ENCODE data around the gene FAM114A1.

Gene FAM114A1

DNA sequence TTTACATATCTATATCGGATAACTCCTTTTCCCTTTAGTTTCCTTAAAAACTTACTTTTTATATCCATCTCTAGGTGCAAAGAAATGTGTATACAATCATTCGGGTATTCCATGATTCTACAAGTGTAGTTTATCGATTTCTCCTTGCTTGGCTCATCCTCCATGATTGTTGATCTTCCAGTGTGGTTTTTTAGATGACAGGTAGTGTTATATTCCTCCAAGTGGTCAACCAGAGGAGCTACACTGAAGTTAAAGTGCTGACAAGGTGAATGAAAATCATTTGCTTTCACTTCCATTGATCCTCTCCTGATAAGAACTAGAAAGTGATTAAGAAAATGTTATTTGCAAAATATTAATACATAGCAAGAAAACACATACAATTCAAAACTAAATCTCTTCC is 126.1 kb downstream of the FAM114A1 start:
- H3K27me3 ChIP-seq (ENCODE audit: control insufficient read depth, insufficient read depth, low read length, poor library complexity, severe bottlenecking) = no peaks in the 10 kb centered on the region

DNA sequence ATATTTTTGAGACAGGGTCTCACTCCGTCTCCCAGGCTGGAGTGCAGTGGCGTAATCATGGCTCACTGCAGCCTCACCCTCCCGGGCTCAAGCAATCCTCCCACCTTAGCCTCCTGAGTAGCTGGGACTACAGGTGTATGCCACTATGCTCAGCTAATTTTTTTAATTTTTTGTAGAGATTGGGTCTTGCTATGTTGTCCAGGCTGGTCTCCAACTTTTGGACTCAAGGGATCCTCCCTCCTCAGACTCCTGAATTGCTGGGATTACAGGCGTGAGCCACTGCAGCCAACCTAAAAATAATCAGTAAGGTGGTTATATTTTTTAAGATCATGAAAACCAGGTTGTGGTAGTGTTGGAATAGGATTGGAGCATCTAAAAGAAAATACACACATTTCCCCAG is 126.5 kb downstream of the FAM114A1 start:
- WGBS, 2 experiments = 90 to 93% methylated on average over 4 of the region's 4 CpGs
- Histone ChIP-seq H3K4me1 (ENCODE audit: control insufficient read depth, insufficient read depth, low read length) (no peaks in the 10 kb centered on the region), H3K36me3 (ENCODE audit: control insufficient read depth, insufficient read depth, low read length) (no peaks in the 10 kb centered on the region), H3K4me3 (ENCODE audit: insufficient read depth, low read depth, low read length) (no peak overlapping the region), H3K27me3 (ENCODE audit: control insufficient read depth, insufficient read depth, low read length, poor library complexity, severe bottlenecking) (no peaks in the 10 kb centered on the region), H3K27ac (ENCODE audit: insufficient read depth, low read depth, low read length, poor library complexity, severe bottlenecking) (no peak overlapping the region), H3K9me3 (ENCODE audit: control insufficient read depth, low read length) (no peaks in the 10 kb centered on the region)

More for the DNA sequence above, 126.1 kb downstream of the FAM114A1 start:
- no peaks in the 10 kb centered on the region for H3K4me1 ChIP-seq (ENCODE audit: control insufficient read depth, insufficient read depth, low read length)
- H3K4me3 ChIP-seq (ENCODE audit: insufficient read depth, low read depth, low read length) = no peak overlapping the region
- 91 to 93% methylated on average over 3 of the region's 3 CpGs for WGBS, 2 experiments
- H3K27ac ChIP-seq (ENCODE audit: insufficient read depth, low read depth, low read length, poor library complexity, severe bottlenecking) = no peak overlapping the region
- H3K9me3 ChIP-seq (ENCODE audit: control insufficient read depth, low read length) = no peaks in the 10 kb centered on the region
- no peaks in the 10 kb centered on the region for H3K36me3 ChIP-seq (ENCODE audit: control insufficient read depth, insufficient read depth, low read length)
